SKM-1 (cell line): ENCODE results near the gene PLCH2.

Experiments
- DNase-seq: peaks from one replicate; lab custom pipeline; 2025; ENCODE audit not compliant: unreplicated experiment; lab: John Stamatoyannopoulos, UW

PLCH2 gene

GRCh38 chr1:2498648-2499047, 22.6 kb downstream of the PLCH2 start:
- no peak for DNase-seq

GRCh38 chr1:2499260-2499659, 23.2 kb downstream of the PLCH2 start:
- DNase-seq = no peak

- no peak for DNase-seq
Measured at GRCh38 chr1:2499986-2500596, 24.0 kb downstream of the PLCH2 start.

GRCh38 chr1:2501041-2501819, 25.1 kb downstream of the PLCH2 start:
- DNase-seq = no peak

- DNase-seq = no peak
Measured at GRCh38 chr1:2501820-2502119, 25.7 kb downstream of the PLCH2 start.

GRCh38 chr1:2502210-2502609, 26.1 kb downstream of the PLCH2 start:
- no peak for DNase-seq

- DNase-seq = no peak
Measured at GRCh38 chr1:2502661-2503553, 26.8 kb downstream of the PLCH2 start.

- no peak for DNase-seq
Measured at GRCh38 chr1:2503554-2504224, 27.6 kb downstream of the PLCH2 start.

GRCh38 chr1:2504225-2504948, 28.3 kb downstream of the PLCH2 start:
- DNase-seq = no peak

GRCh38 chr1:2504949-2505272, 28.8 kb downstream of the PLCH2 start:
- DNase-seq = no peak

- no peak for DNase-seq
Measured at GRCh38 chr1:2505461-2505994, 29.4 kb downstream of the PLCH2 start.

- no peak for DNase-seq
Measured at GRCh38 chr1:2506007-2506860, 30.1 kb downstream of the PLCH2 start.

GRCh38 chr1:2506901-2507565, 30.9 kb downstream of the PLCH2 start:
- no peak for DNase-seq

- no peak for DNase-seq
Measured at GRCh38 chr1:2507744-2508155, 31.7 kb downstream of the PLCH2 start.

- DNase-seq = no peak
Measured at GRCh38 chr1:2508180-2508579, 32.1 kb downstream of the PLCH2 start.

GRCh38 chr1:2508751-2509150, 32.7 kb downstream of the PLCH2 start:
- no peak for DNase-seq

- DNase-seq = no peak
Measured at GRCh38 chr1:2509589-2509988, 33.5 kb downstream of the PLCH2 start.

- no peak for DNase-seq
Measured at GRCh38 chr1:2510366-2511155, 34.5 kb downstream of the PLCH2 start.
